ENCODE data around the gene EIF3L. TPM values are rescaled to one million over a fixed set of nuclear protein-coding genes. Genes with fewer than 3 reads are reported as not detected.

Gene EIF3L
- total RNA-seq, 1 donor from 2014 or later: 420 TPM

DNA sequence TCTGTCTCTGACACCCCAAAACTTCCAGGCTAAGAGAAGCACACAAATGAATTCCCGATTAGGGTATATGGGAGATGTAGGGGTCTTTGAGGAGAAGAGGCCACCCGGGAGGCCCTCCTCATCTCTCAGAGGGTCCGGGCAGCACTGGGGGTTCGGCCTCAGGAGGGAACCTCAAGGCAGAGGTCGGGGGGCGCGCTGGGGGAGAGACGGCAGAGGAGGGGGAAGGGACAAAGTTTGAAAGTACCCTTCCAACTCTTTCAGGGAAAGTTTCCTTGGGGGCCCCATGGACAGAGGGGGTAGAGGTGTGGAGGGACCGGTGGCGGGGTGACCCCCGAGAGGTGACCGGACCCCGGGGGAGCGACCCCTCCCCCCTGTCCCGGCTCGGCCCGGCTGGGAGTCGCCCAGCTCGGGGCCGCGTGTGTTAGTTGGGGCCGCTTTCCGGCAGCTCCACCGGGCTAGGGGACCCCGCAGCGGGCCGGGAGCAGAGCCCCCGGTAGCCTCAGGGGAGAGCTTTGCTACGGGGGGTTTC lies 44.8 kb upstream of the EIF3L start:
- Histone ChIP-seq H3K27me3 (ENCODE audit: control insufficient read depth, insufficient read depth, low read length) (no peaks in the 10 kb centered on the region), H3K4me3 (ENCODE audit: low read depth, low read length) (peak overlapping the region; percentile 55), H3K36me3 (ENCODE audit: control insufficient read depth, insufficient read depth, low read length) (no peaks in the 10 kb centered on the region)
- DNase-seq (ENCODE audit: low read depth) (no peak), FAIRE-seq (no peak)
- TF ChIP-seq, protein P1, sequence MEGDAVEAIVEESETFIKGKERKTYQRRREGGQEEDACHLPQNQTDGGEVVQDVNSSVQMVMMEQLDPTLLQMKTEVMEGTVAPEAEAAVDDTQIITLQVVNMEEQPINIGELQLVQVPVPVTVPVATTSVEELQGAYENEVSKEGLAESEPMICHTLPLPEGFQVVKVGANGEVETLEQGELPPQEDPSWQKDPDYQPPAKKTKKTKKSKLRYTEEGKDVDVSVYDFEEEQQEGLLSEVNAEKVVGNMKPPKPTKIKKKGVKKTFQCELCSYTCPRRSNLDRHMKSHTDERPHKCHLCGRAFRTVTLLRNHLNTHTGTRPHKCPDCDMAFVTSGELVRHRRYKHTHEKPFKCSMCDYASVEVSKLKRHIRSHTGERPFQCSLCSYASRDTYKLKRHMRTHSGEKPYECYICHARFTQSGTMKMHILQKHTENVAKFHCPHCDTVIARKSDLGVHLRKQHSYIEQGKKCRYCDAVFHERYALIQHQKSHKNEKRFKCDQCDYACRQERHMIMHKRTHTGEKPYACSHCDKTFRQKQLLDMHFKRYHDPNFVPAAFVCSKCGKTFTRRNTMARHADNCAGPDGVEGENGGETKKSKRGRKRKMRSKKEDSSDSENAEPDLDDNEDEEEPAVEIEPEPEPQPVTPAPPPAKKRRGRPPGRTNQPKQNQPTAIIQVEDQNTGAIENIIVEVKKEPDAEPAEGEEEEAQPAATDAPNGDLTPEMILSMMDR (IDR thresholded peaks at IDR 0.05; ENCODE audit: insufficient read depth, low read length, severe bottlenecking): no peak

DNA sequence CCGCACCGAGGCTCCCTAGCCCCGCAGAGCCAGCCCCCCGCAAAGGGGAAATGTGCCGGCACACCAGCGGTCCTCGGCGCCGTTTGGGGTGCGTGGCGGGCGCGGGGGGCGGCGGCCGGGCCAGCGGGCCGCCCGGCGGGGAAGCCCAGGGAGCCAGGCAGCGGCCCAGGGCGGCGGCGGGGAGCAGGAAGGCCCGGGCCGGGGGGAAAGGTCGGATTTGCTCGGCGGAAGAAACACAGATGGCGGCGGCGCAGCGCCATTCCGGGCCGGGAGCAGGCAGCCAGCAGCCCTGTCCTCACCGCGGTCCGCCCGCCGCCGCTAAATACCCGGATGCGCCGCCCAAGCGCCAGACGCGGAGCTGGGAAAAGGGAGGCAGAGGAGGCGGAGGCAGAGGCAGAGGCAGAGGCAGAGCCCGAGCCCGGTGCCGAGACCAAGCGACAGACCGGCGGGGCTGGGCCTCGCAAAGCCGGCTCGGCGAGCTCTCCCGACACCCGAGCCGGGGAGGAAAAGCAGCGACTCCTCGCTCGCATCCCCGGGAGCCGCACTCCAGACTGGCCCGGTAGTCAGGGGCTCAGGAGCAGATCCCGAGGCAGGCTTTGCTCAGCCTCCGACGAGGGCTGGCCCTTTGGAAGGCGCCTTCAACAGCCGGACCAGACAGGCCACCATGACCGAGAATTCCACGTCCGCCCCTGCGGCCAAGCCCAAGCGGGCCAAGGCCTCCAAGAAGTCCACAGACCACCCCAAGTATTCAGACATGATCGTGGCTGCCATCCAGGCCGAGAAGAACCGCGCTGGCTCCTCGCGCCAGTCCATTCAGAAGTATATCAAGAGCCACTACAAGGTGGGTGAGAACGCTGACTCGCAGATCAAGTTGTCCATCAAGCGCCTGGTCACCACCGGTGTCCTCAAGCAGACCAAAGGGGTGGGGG lies 44.1 kb upstream of the EIF3L start:
- peak overlapping the region; percentile 55 for H3K4me3 ChIP-seq (ENCODE audit: low read depth, low read length)
- TF ChIP-seq, protein P1 (IDR thresholded peaks at IDR 0.05; ENCODE audit: insufficient read depth, low read length, severe bottlenecking): no peak
- H3K27me3 ChIP-seq (ENCODE audit: control insufficient read depth, insufficient read depth, low read length): no peaks in the 10 kb centered on the region
- FAIRE-seq (no peak), DNase-seq (ENCODE audit: low read depth) (peak; percentile 49)
- no peaks in the 10 kb centered on the region for H3K36me3 ChIP-seq (ENCODE audit: control insufficient read depth, insufficient read depth, low read length)

DNA sequence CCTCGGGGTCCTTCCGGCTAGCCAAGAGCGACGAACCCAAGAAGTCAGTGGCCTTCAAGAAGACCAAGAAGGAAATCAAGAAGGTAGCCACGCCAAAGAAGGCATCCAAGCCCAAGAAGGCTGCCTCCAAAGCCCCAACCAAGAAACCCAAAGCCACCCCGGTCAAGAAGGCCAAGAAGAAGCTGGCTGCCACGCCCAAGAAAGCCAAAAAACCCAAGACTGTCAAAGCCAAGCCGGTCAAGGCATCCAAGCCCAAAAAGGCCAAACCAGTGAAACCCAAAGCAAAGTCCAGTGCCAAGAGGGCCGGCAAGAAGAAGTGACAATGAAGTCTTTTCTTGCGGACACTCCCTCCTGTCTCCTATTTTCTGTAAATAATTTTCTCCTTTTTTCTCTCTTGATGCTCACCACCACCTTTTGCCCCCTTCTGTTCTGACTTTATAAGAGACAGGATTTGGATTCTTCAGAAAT lies 43.4 kb upstream of the EIF3L start:
- TF ChIP-seq, protein P1 (IDR thresholded peaks at IDR 0.05; ENCODE audit: insufficient read depth, low read length, severe bottlenecking): no peak
- H3K27me3 ChIP-seq (ENCODE audit: control insufficient read depth, insufficient read depth, low read length): no peaks in the 10 kb centered on the region
- no peak for DNase-seq (ENCODE audit: low read depth)
- H3K36me3 ChIP-seq (ENCODE audit: control insufficient read depth, insufficient read depth, low read length): no peaks in the 10 kb centered on the region
- H3K4me3 ChIP-seq (ENCODE audit: low read depth, low read length): peak overlapping the region; percentile 55
- FAIRE-seq: no peak

DNA sequence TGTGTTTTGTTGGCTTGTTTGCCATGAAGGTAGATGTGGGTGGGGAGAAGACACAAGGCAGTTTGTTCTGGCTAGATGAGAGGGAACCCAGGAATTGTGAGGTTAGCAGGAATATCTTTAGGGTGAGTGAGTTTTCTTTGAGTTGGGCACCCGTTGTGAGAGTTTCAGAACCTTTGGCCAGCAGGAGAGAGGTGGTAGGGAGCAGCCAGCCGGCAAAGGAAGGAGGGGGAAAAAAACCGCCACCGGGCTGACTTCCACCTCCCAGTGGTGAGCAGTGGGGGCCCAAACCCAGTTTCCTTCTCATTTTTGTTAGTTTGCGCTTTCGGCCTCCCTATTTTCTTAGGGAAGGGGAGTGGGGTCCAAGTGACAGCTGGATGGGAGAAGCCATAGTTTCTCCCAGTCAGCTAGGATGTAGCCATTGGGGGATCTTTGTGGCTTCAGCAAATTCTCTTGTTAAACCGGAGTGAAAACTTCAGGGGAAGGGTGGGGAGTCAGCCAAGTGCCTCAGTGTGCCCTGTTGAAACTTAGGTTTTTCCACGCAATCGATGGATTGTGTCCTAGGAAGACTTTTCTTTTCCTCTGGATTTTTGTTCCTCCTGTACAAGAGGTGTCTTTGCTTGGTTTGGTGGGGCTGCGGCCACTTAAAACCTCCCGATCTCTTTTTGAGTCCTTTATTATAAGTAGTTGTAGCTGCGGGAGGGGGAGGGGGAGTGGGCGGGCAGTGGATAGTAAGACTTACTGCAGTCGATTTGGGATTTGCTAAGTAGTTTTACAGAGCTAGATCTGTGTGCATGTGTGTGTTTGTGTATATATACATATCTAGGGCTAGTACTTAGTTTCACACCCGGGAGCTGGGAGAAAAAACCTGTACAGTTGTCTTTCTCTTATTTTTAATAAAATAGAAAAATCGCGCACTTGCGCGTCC lies 42.5 kb upstream of the EIF3L start:
- no peak for FAIRE-seq
- Histone ChIP-seq H3K27me3 (ENCODE audit: control insufficient read depth, insufficient read depth, low read length) (no peaks in the 10 kb centered on the region), H3K36me3 (ENCODE audit: control insufficient read depth, insufficient read depth, low read length) (no peaks in the 10 kb centered on the region), H3K4me3 (ENCODE audit: low read depth, low read length) (peak overlapping the region; percentile 55)
- TF ChIP-seq, protein P1 (IDR thresholded peaks at IDR 0.05; ENCODE audit: insufficient read depth, low read length, severe bottlenecking): peak; percentile 6
- DNase-seq (ENCODE audit: low read depth): peak; percentile 30

DNA sequence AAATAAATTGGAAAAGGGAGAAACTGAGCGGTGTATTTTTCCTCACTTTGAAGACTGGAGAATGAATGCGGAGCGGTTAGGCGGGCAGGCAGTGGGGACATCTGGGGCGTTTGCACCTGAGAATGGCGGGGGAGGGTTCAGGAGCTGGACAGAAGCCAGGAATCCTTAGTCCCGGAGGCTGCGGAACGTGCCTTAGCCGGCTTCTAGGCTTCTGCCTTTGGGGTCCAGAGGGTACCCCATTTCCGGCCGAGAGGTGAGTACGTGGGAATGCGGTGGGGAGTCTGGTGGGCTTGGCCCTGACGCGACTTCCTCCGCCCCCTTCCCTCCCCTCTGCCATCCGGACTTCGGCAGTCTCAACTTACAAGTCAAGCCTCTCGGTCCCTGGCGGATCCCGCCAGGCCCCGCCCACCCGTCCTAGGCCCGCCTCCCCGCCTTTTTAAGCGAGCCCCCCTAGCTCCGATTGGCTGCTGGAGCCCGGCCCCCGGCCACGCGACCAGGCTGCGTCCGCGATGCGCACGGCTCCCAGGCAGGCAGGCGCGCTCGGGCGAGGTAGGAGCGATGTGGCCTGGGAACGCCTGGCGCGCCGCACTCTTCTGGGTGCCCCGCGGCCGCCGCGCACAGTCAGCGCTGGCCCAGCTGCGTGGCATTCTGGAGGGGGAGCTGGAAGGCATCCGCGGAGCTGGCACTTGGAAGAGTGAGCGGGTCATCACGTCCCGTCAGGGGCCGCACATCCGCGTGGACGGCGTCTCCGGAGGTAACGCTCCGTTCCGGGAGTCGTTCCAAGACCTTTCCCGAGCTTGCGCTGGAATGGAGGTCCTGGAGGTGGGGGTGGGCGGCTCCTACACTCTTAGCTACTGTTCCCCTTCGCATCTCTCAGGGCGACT lies 41.6 kb upstream of the EIF3L start, which contains the start of gene GCAT:
GCAT (plus strand) TSS at position 525 of the 884 bp plus-strand sequence; CDS start at position 559, 34 bp downstream.
- Histone ChIP-seq H3K4me3 (ENCODE audit: low read depth, low read length) (peak within 1 kb of the TSS; percentile 55), H3K36me3 (ENCODE audit: control insufficient read depth, insufficient read depth, low read length) (no peaks in the 10 kb centered on the region), H3K27me3 (ENCODE audit: control insufficient read depth, insufficient read depth, low read length) (no peaks in the 10 kb centered on the region)
- DNase-seq (ENCODE audit: low read depth): peak; percentile 89
- TF ChIP-seq, protein P1 (IDR thresholded peaks at IDR 0.05; ENCODE audit: insufficient read depth, low read length, severe bottlenecking): no peak
- FAIRE-seq: no peak

Measured in bronchial epithelial cell (primary cell).